Right lobe of liver (tissue), 6 donors: Measurements from ENCODE around the gene NFIB. TPM values are rescaled to one million over a fixed set of nuclear protein-coding genes. Genes with fewer than 3 reads are reported as not detected.

Experiments
- ATAC-seq, 4 donors: fragments of 200-7000 bp; cut with Tn5 transposase; one replicate each; pipeline ENCODE4 v1.9.1; 2020; ENCODE audit warnings: mild to moderate bottlenecking in 4 of 4, moderate library complexity in 4 of 4
- DNase-seq, 3 donors: peaks; one replicate each; pipeline ENCODE4 v3.0.0-alpha.2; 2020
- H3K27ac ChIP-seq, 3 donors: fragments of 200-600 bp; one replicate each; pipeline ENCODE4 v1.8.0; 2022
- H3K27me3 ChIP-seq, 2 donors: fragments of 200-600 bp; one replicate each; pipeline ENCODE4 v1.8.0; 2022
- H3K36me3 ChIP-seq, 4 donors: fragments of 200-600 bp; sonication (generic) in 1 of 4; one replicate each; pipeline versions ENCODE4 v1.5.1 to v1.8.0; 2017 to 2022; ENCODE audit warnings: control low read depth in 1 of 4
- H3K4me1 ChIP-seq, 4 donors: fragments of 200-600 bp; sonication (generic) in 1 of 4; one replicate each; pipeline versions ENCODE4 v1.5.1 to v1.8.0; 2017 to 2022; ENCODE audit warnings: control low read depth in 1 of 4
- H3K4me3 ChIP-seq, 3 donors: fragments of 200-600 bp; one replicate each; pipeline ENCODE4 v1.8.0; 2022
- H3K9me3 ChIP-seq, 4 donors: fragments of 200-600 bp; sonication (generic) in 1 of 4; one replicate each; pipeline versions ENCODE4 v1.5.1 to v1.8.0; 2017 to 2022; ENCODE audit warnings: control low read depth in 1 of 4
- POLR2A ChIP-seq: fragments of 450-650 bp; IDR thresholded peaks from one replicate; pipeline ENCODE4 v1.6.1; 2017; ENCODE audit warnings: antibody characterized with exemption, mild to moderate bottlenecking
- WGBS: methylation state at CpG from one replicate; pipeline ENCODE4 v1.1.6; 2018; ENCODE audit warnings: low coverage, low lambda C conversion rate; ENCODE audit not compliant: insufficient coverage; ENCODE audit errors: missing lambda C conversion rate; 5-methylcytosine and 5-hydroxymethylcytosine counted together
- intact Hi-C, 2 donors: fragments of 100-400 bp; cut with DNase I; formaldehyde crosslinking; loops; one replicate each; pipeline versions ENCODE4 v1.11.2 to v1.14.1; 2022
- total RNA-seq, 6 experiments: library from RNA; depleted of rRNA in 2 of 6; stranded (reverse); fragments of >200 nt in 2 of 6; fragmentation: NEBNext Ultra II Directional in 3 of 6; extraction: Animal tissue kit (Norgen Biotek cat#: 25700) in 3 of 6; gene quantifications; one replicate each; pipeline versions ENCODE4 v1.1.0 to v1.2.4, GENCODE V29; 2016 to 2023
- TF ChIP-seq, protein P1 (sequence below), 4 donors: fragments of 200-600 bp in 3 of 4; fragments of 450-650 bp in 1 of 4; IDR thresholded peaks; one replicate each; pipeline versions ENCODE4 v1.5.1 to v1.8.0; 2016 to 2022; ENCODE audit warnings: antibody characterized with exemption in 4 of 4, mild to moderate bottlenecking in 2 of 4
- donor health status: DM: no; HTN: yes; CAD: no.
- donor health status: DM: no; HTN: no; CAD: no.
- donor health status: DM: no; HTN: no; CAD: no.
- donor health status: DM: no; HTN: yes; CAD: no.
- donor health status: DM: no; HTN: yes; CAD: no.

Gene NFIB
- total RNA-seq, 6 experiments from 2014 or later: 23.0 to 45.3 (median 39.6) TPM

GRCh38 chr9:14336244-14336643, 22.3 kb upstream of the NFIB start:
- ATAC-seq (no peak), DNase-seq (no peak)
- no peaks in the 10 kb centered on the region for H3K27me3 ChIP-seq
- no peak overlapping the region for H3K4me3 ChIP-seq
- intact Hi-C loops: no loop called here
- WGBS: no CpG with 5 or more reads among the region's 1 CpG
- no peaks in the 10 kb centered on the region for H3K4me1 ChIP-seq
- H3K9me3 ChIP-seq: no peaks in the 10 kb centered on the region
- no peak overlapping the region for H3K27ac ChIP-seq
- TF ChIP-seq, protein P1, sequence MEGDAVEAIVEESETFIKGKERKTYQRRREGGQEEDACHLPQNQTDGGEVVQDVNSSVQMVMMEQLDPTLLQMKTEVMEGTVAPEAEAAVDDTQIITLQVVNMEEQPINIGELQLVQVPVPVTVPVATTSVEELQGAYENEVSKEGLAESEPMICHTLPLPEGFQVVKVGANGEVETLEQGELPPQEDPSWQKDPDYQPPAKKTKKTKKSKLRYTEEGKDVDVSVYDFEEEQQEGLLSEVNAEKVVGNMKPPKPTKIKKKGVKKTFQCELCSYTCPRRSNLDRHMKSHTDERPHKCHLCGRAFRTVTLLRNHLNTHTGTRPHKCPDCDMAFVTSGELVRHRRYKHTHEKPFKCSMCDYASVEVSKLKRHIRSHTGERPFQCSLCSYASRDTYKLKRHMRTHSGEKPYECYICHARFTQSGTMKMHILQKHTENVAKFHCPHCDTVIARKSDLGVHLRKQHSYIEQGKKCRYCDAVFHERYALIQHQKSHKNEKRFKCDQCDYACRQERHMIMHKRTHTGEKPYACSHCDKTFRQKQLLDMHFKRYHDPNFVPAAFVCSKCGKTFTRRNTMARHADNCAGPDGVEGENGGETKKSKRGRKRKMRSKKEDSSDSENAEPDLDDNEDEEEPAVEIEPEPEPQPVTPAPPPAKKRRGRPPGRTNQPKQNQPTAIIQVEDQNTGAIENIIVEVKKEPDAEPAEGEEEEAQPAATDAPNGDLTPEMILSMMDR (IDR thresholded peaks at IDR 0.05): no peak
- no peak for TF ChIP-seq POLR2A
- H3K36me3 ChIP-seq: no peaks in the 10 kb centered on the region

GRCh38 chr9:14331120-14331519, 17.2 kb upstream of the NFIB start:
- Histone ChIP-seq H3K9me3 (no peaks in the 10 kb centered on the region), H3K4me1 (no peaks in the 10 kb centered on the region), H3K36me3 (no peaks in the 10 kb centered on the region), H3K4me3 (no peak overlapping the region), H3K27ac (no peak overlapping the region), H3K27me3 (no peaks in the 10 kb centered on the region)
- ATAC-seq (no peak), DNase-seq (no peak)
- intact Hi-C loops: no loop called here
- TF ChIP-seq POLR2A: no peak
- TF ChIP-seq, protein P1 (IDR thresholded peaks at IDR 0.05): no peak
- WGBS: 77% methylated on average over 3 of the region's 3 CpGs

DNA sequence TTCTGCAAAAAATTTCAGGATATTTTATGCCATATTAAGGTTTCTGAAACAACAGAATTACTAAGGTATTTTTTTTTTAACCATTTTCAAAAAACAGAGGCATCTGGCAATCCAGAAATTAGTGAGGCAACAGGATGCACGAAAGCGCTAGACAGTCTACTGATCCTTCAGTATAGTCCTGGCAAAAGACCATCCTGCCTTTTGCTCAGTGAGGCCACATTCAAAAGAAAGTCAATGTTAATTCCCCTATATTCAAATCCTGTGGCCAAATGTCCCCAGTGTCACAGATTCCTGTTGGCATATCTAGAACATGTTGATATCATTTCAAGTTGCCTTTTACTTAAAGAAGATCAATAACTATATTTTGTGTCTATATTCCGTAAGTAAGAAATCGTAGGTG, 13.1 kb upstream of the NFIB start:
- no peak overlapping the region for H3K27ac ChIP-seq
- WGBS: 89% methylated on average over 4 of the region's 4 CpGs
- intact Hi-C loops: no loop called here
- TF ChIP-seq POLR2A: no peak
- TF ChIP-seq, protein P1 (IDR thresholded peaks at IDR 0.05): no peak
- no peaks in the 10 kb centered on the region for H3K9me3 ChIP-seq
- no peak overlapping the region for H3K4me3 ChIP-seq
- ATAC-seq: no peak
- no peaks in the 10 kb centered on the region for H3K4me1 ChIP-seq
- no peak for DNase-seq
- H3K27me3 ChIP-seq: no peaks in the 10 kb centered on the region
- no peaks in the 10 kb centered on the region for H3K36me3 ChIP-seq

DNA sequence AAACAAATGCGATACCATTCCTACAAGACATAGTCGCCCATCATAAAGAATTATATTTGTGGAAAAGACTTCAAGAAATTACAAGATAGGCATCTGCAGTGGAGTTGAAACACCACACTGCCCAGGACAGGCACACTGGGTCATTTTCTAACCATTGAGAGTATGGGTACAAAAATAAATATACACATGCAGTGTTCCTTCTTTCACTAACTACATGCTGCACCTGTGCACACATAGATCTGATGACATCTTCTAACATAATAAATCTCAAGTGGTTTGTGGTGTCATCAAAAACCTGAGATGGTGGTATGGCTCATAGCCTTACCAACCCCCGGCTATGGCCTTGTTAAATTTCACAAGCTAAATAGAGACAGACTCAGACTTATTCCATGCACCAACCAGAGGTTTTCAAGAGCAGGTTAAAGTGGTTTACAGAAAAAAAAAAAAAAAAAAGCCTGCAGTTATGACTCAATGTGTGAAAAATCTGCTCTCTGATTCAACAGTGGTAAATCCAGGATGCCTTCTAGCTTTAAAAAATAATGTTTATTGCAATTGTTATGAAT, 12.4 kb upstream of the NFIB start:
- Histone ChIP-seq H3K4me1 (peaks cover 0 to 4% (median 0%) of the 10 kb centered on the region in 4 donors), H3K9me3 (no peaks in the 10 kb centered on the region), H3K36me3 (no peaks in the 10 kb centered on the region), H3K27me3 (no peaks in the 10 kb centered on the region), H3K27ac (no peak overlapping the region), H3K4me3 (no peak overlapping the region)
- intact Hi-C loops: no loop called here
- 81% methylated on average over 3 of the region's 3 CpGs for WGBS
- no peak for ATAC-seq
- no peak for DNase-seq
- TF ChIP-seq, protein P1 (IDR thresholded peaks at IDR 0.05): no peak
- TF ChIP-seq POLR2A: no peak

GRCh38 chr9:14325147-14325546, 11.2 kb upstream of the NFIB start:
- Histone ChIP-seq H3K9me3 (no peaks in the 10 kb centered on the region), H3K27ac (no peak overlapping the region), H3K4me1 (peaks cover 0 to 13% (median 5%) of the 10 kb centered on the region in 4 donors), H3K36me3 (no peaks in the 10 kb centered on the region), H3K27me3 (no peaks in the 10 kb centered on the region), H3K4me3 (no peak overlapping the region)
- intact Hi-C loops: no loop called here
- TF ChIP-seq POLR2A: no peak
- TF ChIP-seq, protein P1 (IDR thresholded peaks at IDR 0.05): no peak
- ATAC-seq (no peak), DNase-seq (no peak)
